ENCODE measurements around the gene PNPLA8.

Gene PNPLA8

GRCh38 chr7:108434010-108434409 lies 91.9 kb downstream of the PNPLA8 start:
- DNase-seq, result no peak

GRCh38 chr7:108431099-108431498 lies 94.8 kb downstream of the PNPLA8 start:
- DNase-seq, result no peak

- no peak for DNase-seq
These were observed 95.3 kb downstream of the PNPLA8 start for GRCh38 chr7:108430664-108431063.

GRCh38 chr7:108427766-108428165 lies 98.2 kb downstream of the PNPLA8 start:
- no peak for DNase-seq

GRCh38 chr7:108425714-108426275 lies 100.1 kb downstream of the PNPLA8 start:
- no peak for DNase-seq

- no peak for DNase-seq
These were observed 101.9 kb downstream of the PNPLA8 start for GRCh38 chr7:108424013-108424412.

GRCh38 chr7:108423089-108423989 lies 102.6 kb downstream of the PNPLA8 start:
- DNase-seq, result no peak

GRCh38 chr7:108421720-108422331 lies 104.1 kb downstream of the PNPLA8 start:
- no peak for DNase-seq

All from activated T-cell treated with anti-CD3 and anti-CD28 coated beads for 4 hours (primary cell).